ENCODE measurements around the gene IPO9. TPM values are rescaled to one million over a fixed set of nuclear protein-coding genes. Genes with fewer than 3 reads are reported as not detected.

Gene IPO9
- total RNA-seq, 2 donors from 2014 or later: 11.7 to 12.2 TPM

GRCh38 chr1:201789245-201789644 is 39.7 kb upstream of the IPO9 start:
- ATAC-seq (no peak), DNase-seq (no peak)
- Histone ChIP-seq H3K4me1 (peaks cover 8% of the 10 kb centered on the region), H3K27me3 (no peaks in the 10 kb centered on the region), H3K27ac (no peak overlapping the region), H3K36me3 (replicated peaks in 1 of 2; ENCODE audit: insufficient read depth in 1 of 2, low read depth in 2 of 2) (peaks cover 0 to 1% of the 10 kb centered on the region in 2 donors), H3K9me3 (no peaks in the 10 kb centered on the region), H3K4me3 (no peak overlapping the region)
- WGBS, 2 donors: 85 to 90% methylated on average over 5 of the region's 5 CpGs
- TF ChIP-seq POLR2A (IDR thresholded peaks at IDR 0.05) (no peak), CTCF (IDR thresholded peaks at IDR 0.05) (no peak)
- intact Hi-C loops (cut with DNase I): loop anchor here (5.0 kb wide), 1 partner anchor 232 kb away; no protein-coding TSS in a partner anchor

GRCh38 chr1:201790261-201790660 is 38.7 kb upstream of the IPO9 start:
- ATAC-seq: no peak
- 67 to 79% methylated on average over 2 of the region's 2 CpGs for WGBS, 2 donors
- H3K27me3 ChIP-seq: no peaks in the 10 kb centered on the region
- intact Hi-C loops (cut with DNase I): no loop called here
- TF ChIP-seq CTCF (IDR thresholded peaks at IDR 0.05): no peak
- no peak for TF ChIP-seq POLR2A (IDR thresholded peaks at IDR 0.05)
- DNase-seq: peak in 1 of 4 donors; percentile 18
- H3K36me3 ChIP-seq (replicated peaks in 1 of 2; ENCODE audit: insufficient read depth in 1 of 2, low read depth in 2 of 2): peaks cover 0 to 1% of the 10 kb centered on the region in 2 donors
- peaks cover 8% of the 10 kb centered on the region for H3K4me1 ChIP-seq
- no peak overlapping the region for H3K4me3 ChIP-seq
- peak overlapping the region in 1 of 4 donors; percentile 54 for H3K27ac ChIP-seq
- H3K9me3 ChIP-seq: no peaks in the 10 kb centered on the region

GRCh38 chr1:201791051-201791778 is 37.7 kb upstream of the IPO9 start:
- 54 to 58% methylated on average over 8 of the region's 8 CpGs for WGBS, 2 donors
- no peak for ATAC-seq
- H3K4me3 ChIP-seq: no peak overlapping the region
- H3K36me3 ChIP-seq (replicated peaks in 1 of 2; ENCODE audit: insufficient read depth in 1 of 2, low read depth in 2 of 2): peaks cover 0 to 1% of the 10 kb centered on the region in 2 donors
- TF ChIP-seq POLR2A (IDR thresholded peaks at IDR 0.05) (no peak), CTCF (IDR thresholded peaks at IDR 0.05) (no peak)
- peak overlapping the region in 2 of 4 donors; percentile 18 to 54 for H3K27ac ChIP-seq
- peaks cover 8% of the 10 kb centered on the region for H3K4me1 ChIP-seq
- DNase-seq: peak in 1 of 4 donors; percentile 23
- H3K9me3 ChIP-seq: no peaks in the 10 kb centered on the region
- intact Hi-C loops (cut with DNase I): no loop called here
- H3K27me3 ChIP-seq: no peaks in the 10 kb centered on the region

- intact Hi-C loops (cut with DNase I): loop anchor here (2.0 kb wide), 1 partner anchor 83 kb away; no protein-coding TSS in a partner anchor
- H3K27ac ChIP-seq: peak overlapping the region in 2 of 4 donors; percentile 18 to 54
- no peak overlapping the region for H3K4me3 ChIP-seq
- H3K27me3 ChIP-seq: no peaks in the 10 kb centered on the region
- H3K36me3 ChIP-seq (replicated peaks in 1 of 2; ENCODE audit: insufficient read depth in 1 of 2, low read depth in 2 of 2): peaks cover 0 to 1% of the 10 kb centered on the region in 2 donors
- H3K9me3 ChIP-seq: no peaks in the 10 kb centered on the region
- ATAC-seq (no peak), DNase-seq (peak in 2 of 4 donors; percentile 18 to 28)
- 30 to 31% methylated on average over 3 of the region's 3 CpGs for WGBS, 2 donors
- H3K4me1 ChIP-seq: peaks cover 8% of the 10 kb centered on the region
- TF ChIP-seq CTCF (IDR thresholded peaks at IDR 0.05) (no peak), POLR2A (IDR thresholded peaks at IDR 0.05) (no peak)
These were observed 37.2 kb upstream of the IPO9 start for GRCh38 chr1:201791779-201792173.
